Measurements from ENCODE around the gene SBF2. TPM values are rescaled to one million over a fixed set of nuclear protein-coding genes. Genes with fewer than 3 reads are reported as not detected.

SBF2 gene
- total and polyA plus RNA-seq, 5 donors from 2014 or later: 1.1 to 5.5 (median 2.1) TPM

- Mint-ChIP-seq H3K27me3 (peaks cover 14% of the 10 kb centered on the region), H3K4me3 (no peak overlapping the region), H3K9me3 (peaks cover 0 to 5% (median 0%) of the 10 kb centered on the region in 7 donors), H3K36me3 (peaks cover 18% of the 10 kb centered on the region), H3K27ac (no peak overlapping the region), H3K4me1 (peaks cover 19 to 41% (median 27%) of the 10 kb centered on the region in 4 donors)
- Histone ChIP-seq H3K36me3 (ENCODE audit: control insufficient read depth, insufficient read depth, low read length) (no peaks in the 10 kb centered on the region), H3K9me3 (ENCODE audit: control insufficient read depth in 2 of 2, low read length in 2 of 2) (no peaks in the 10 kb centered on the region), H3K27ac (ENCODE audit: insufficient read depth, low read length, poor library complexity, severe bottlenecking) (no peak overlapping the region), H3K4me1 (ENCODE audit: control insufficient read depth, insufficient read depth, low read length, poor library complexity, severe bottlenecking) (peaks cover 24% of the 10 kb centered on the region), H3K27me3 (ENCODE audit: control insufficient read depth, insufficient read depth, low read length) (no peaks in the 10 kb centered on the region), H3K4me3 (ENCODE audit: low read depth, low read length) (no peak overlapping the region)
- DNase-seq: no peak
- no peak for ATAC-seq (ENCODE audit: low read depth in 2 of 2)
Measured at GRCh38 chr11:9838229-9838628, 455.8 kb downstream of the SBF2 start.

- Histone ChIP-seq H3K36me3 (ENCODE audit: control insufficient read depth, insufficient read depth, low read length) (no peaks in the 10 kb centered on the region), H3K27ac (ENCODE audit: insufficient read depth, low read length, poor library complexity, severe bottlenecking) (no peak overlapping the region), H3K9me3 (ENCODE audit: control insufficient read depth in 2 of 2, low read length in 2 of 2) (no peaks in the 10 kb centered on the region), H3K4me3 (ENCODE audit: low read depth, low read length) (no peak overlapping the region), H3K27me3 (ENCODE audit: control insufficient read depth, insufficient read depth, low read length) (no peaks in the 10 kb centered on the region), H3K4me1 (ENCODE audit: control insufficient read depth, insufficient read depth, low read length, poor library complexity, severe bottlenecking) (peaks cover 5% of the 10 kb centered on the region)
- Mint-ChIP-seq H3K4me3 (no peak overlapping the region), H3K9me3 (peaks cover 0 to under 1% (median 0%) of the 10 kb centered on the region in 7 donors), H3K4me1 (peaks cover 5 to 7% (median 6%) of the 10 kb centered on the region in 4 donors), H3K36me3 (peaks cover 6% of the 10 kb centered on the region), H3K27ac (peak overlapping the region in 1 of 3 donors; percentile 18), H3K27me3 (peaks cover 16% of the 10 kb centered on the region)
- ATAC-seq (ENCODE audit: low read depth in 2 of 2) (no peak), DNase-seq (no peak)
Measured at GRCh38 chr11:9834291-9834690, 459.7 kb downstream of the SBF2 start.

- no peaks in the 10 kb centered on the region for H3K4me1 Mint-ChIP-seq
- no peaks in the 10 kb centered on the region for H3K36me3 Mint-ChIP-seq
- Histone ChIP-seq H3K4me1 (ENCODE audit: control insufficient read depth, insufficient read depth, low read length, poor library complexity, severe bottlenecking) (no peaks in the 10 kb centered on the region), H3K27ac (ENCODE audit: insufficient read depth, low read length, poor library complexity, severe bottlenecking) (no peak overlapping the region), H3K4me3 (ENCODE audit: low read depth, low read length) (no peak overlapping the region), H3K27me3 (ENCODE audit: control insufficient read depth, insufficient read depth, low read length) (peaks cover 2% of the 10 kb centered on the region), H3K9me3 (ENCODE audit: control insufficient read depth in 2 of 2, low read length in 2 of 2) (no peaks in the 10 kb centered on the region), H3K36me3 (ENCODE audit: control insufficient read depth, insufficient read depth, low read length) (no peaks in the 10 kb centered on the region)
- DNase-seq: no peak
- peak overlapping the region in 1 of 3 donors; percentile 26 for H3K27ac Mint-ChIP-seq
- no peak for ATAC-seq (ENCODE audit: low read depth in 2 of 2)
- no peak overlapping the region for H3K4me3 Mint-ChIP-seq
- peaks cover 11% of the 10 kb centered on the region for H3K27me3 Mint-ChIP-seq
- H3K9me3 Mint-ChIP-seq: peaks cover 0 to 2% (median 0%) of the 10 kb centered on the region in 7 donors
Measured at GRCh38 chr11:9831122-9831521, 462.9 kb downstream of the SBF2 start.

- Mint-ChIP-seq H3K27ac (no peak overlapping the region), H3K36me3 (no peaks in the 10 kb centered on the region), H3K27me3 (peaks cover 5% of the 10 kb centered on the region), H3K4me3 (no peak overlapping the region), H3K9me3 (peaks cover 0 to 2% (median 0%) of the 10 kb centered on the region in 7 donors), H3K4me1 (no peaks in the 10 kb centered on the region)
- Histone ChIP-seq H3K27ac (ENCODE audit: insufficient read depth, low read length, poor library complexity, severe bottlenecking) (no peak overlapping the region), H3K27me3 (ENCODE audit: control insufficient read depth, insufficient read depth, low read length) (peaks cover 2% of the 10 kb centered on the region), H3K4me3 (ENCODE audit: low read depth, low read length) (no peak overlapping the region), H3K9me3 (ENCODE audit: control insufficient read depth in 2 of 2, low read length in 2 of 2) (no peaks in the 10 kb centered on the region), H3K4me1 (ENCODE audit: control insufficient read depth, insufficient read depth, low read length, poor library complexity, severe bottlenecking) (no peaks in the 10 kb centered on the region), H3K36me3 (ENCODE audit: control insufficient read depth, insufficient read depth, low read length) (no peaks in the 10 kb centered on the region)
- DNase-seq (no peak), ATAC-seq (ENCODE audit: low read depth in 2 of 2) (no peak)
Measured at GRCh38 chr11:9827708-9828107, 466.3 kb downstream of the SBF2 start.

- H3K27ac Mint-ChIP-seq: peak overlapping the region in 1 of 3 donors; percentile 5
- no peak for DNase-seq
- H3K4me1 Mint-ChIP-seq: no peaks in the 10 kb centered on the region
- ATAC-seq (ENCODE audit: low read depth in 2 of 2): no peak
- H3K36me3 Mint-ChIP-seq: no peaks in the 10 kb centered on the region
- H3K9me3 ChIP-seq (ENCODE audit: control insufficient read depth in 2 of 2, low read length in 2 of 2): no peaks in the 10 kb centered on the region
- H3K27me3 ChIP-seq (ENCODE audit: control insufficient read depth, insufficient read depth, low read length): peaks cover 2% of the 10 kb centered on the region
- peaks cover 0 to 2% (median 0%) of the 10 kb centered on the region in 7 donors for H3K9me3 Mint-ChIP-seq
- no peaks in the 10 kb centered on the region for H3K4me1 ChIP-seq (ENCODE audit: control insufficient read depth, insufficient read depth, low read length, poor library complexity, severe bottlenecking)
- H3K4me3 ChIP-seq (ENCODE audit: low read depth, low read length): no peak overlapping the region
- no peaks in the 10 kb centered on the region for H3K36me3 ChIP-seq (ENCODE audit: control insufficient read depth, insufficient read depth, low read length)
- H3K27me3 Mint-ChIP-seq: peaks cover 5% of the 10 kb centered on the region
- no peak overlapping the region for H3K27ac ChIP-seq (ENCODE audit: insufficient read depth, low read length, poor library complexity, severe bottlenecking)
- no peak overlapping the region for H3K4me3 Mint-ChIP-seq
Measured at GRCh38 chr11:9826390-9826789, 467.6 kb downstream of the SBF2 start.

GRCh38 chr11:9825895-9826294 is 468.1 kb downstream of the SBF2 start:
- H3K36me3 ChIP-seq (ENCODE audit: control insufficient read depth, insufficient read depth, low read length): no peaks in the 10 kb centered on the region
- no peak overlapping the region for H3K4me3 ChIP-seq (ENCODE audit: low read depth, low read length)
- no peaks in the 10 kb centered on the region for H3K9me3 ChIP-seq (ENCODE audit: control insufficient read depth in 2 of 2, low read length in 2 of 2)
- H3K36me3 Mint-ChIP-seq: no peaks in the 10 kb centered on the region
- H3K4me1 Mint-ChIP-seq: no peaks in the 10 kb centered on the region
- H3K27ac Mint-ChIP-seq: no peak overlapping the region
- H3K27me3 Mint-ChIP-seq: peaks cover 5% of the 10 kb centered on the region
- peaks cover 2% of the 10 kb centered on the region for H3K27me3 ChIP-seq (ENCODE audit: control insufficient read depth, insufficient read depth, low read length)
- DNase-seq (no peak), ATAC-seq (ENCODE audit: low read depth in 2 of 2) (no peak)
- H3K27ac ChIP-seq (ENCODE audit: insufficient read depth, low read length, poor library complexity, severe bottlenecking): no peak overlapping the region
- no peak overlapping the region for H3K4me3 Mint-ChIP-seq
- peaks cover 0 to 2% (median 0%) of the 10 kb centered on the region in 7 donors for H3K9me3 Mint-ChIP-seq
- H3K4me1 ChIP-seq (ENCODE audit: control insufficient read depth, insufficient read depth, low read length, poor library complexity, severe bottlenecking): no peaks in the 10 kb centered on the region

- Histone ChIP-seq H3K27ac (ENCODE audit: insufficient read depth, low read length, poor library complexity, severe bottlenecking) (no peak overlapping the region), H3K4me3 (ENCODE audit: low read depth, low read length) (no peak overlapping the region), H3K9me3 (ENCODE audit: control insufficient read depth in 2 of 2, low read length in 2 of 2) (no peaks in the 10 kb centered on the region), H3K4me1 (ENCODE audit: control insufficient read depth, insufficient read depth, low read length, poor library complexity, severe bottlenecking) (no peaks in the 10 kb centered on the region), H3K36me3 (ENCODE audit: control insufficient read depth, insufficient read depth, low read length) (no peaks in the 10 kb centered on the region), H3K27me3 (ENCODE audit: control insufficient read depth, insufficient read depth, low read length) (peaks cover 2% of the 10 kb centered on the region)
- Mint-ChIP-seq H3K27ac (no peak overlapping the region), H3K4me3 (no peak overlapping the region), H3K27me3 (peaks cover 5% of the 10 kb centered on the region), H3K9me3 (peaks cover 0 to 2% (median 0%) of the 10 kb centered on the region in 7 donors), H3K4me1 (no peaks in the 10 kb centered on the region), H3K36me3 (no peaks in the 10 kb centered on the region)
- ATAC-seq (ENCODE audit: low read depth in 2 of 2) (no peak), DNase-seq (no peak)
Measured at GRCh38 chr11:9825315-9825714, 468.7 kb downstream of the SBF2 start.

- no peak overlapping the region for H3K27ac ChIP-seq (ENCODE audit: insufficient read depth, low read length, poor library complexity, severe bottlenecking)
- Mint-ChIP-seq H3K36me3 (no peaks in the 10 kb centered on the region), H3K4me1 (no peaks in the 10 kb centered on the region), H3K9me3 (peaks cover 0 to 2% (median 0%) of the 10 kb centered on the region in 7 donors), H3K27ac (no peak overlapping the region), H3K4me3 (no peak overlapping the region), H3K27me3 (no peaks in the 10 kb centered on the region)
- H3K9me3 ChIP-seq (ENCODE audit: control insufficient read depth in 2 of 2, low read length in 2 of 2): no peaks in the 10 kb centered on the region
- ATAC-seq (ENCODE audit: low read depth in 2 of 2) (no peak), DNase-seq (no peak)
- no peaks in the 10 kb centered on the region for H3K36me3 ChIP-seq (ENCODE audit: control insufficient read depth, insufficient read depth, low read length)
- H3K4me3 ChIP-seq (ENCODE audit: low read depth, low read length): no peak overlapping the region
- H3K27me3 ChIP-seq (ENCODE audit: control insufficient read depth, insufficient read depth, low read length): peaks cover 2% of the 10 kb centered on the region
- H3K4me1 ChIP-seq (ENCODE audit: control insufficient read depth, insufficient read depth, low read length, poor library complexity, severe bottlenecking): no peaks in the 10 kb centered on the region
Measured at GRCh38 chr11:9823887-9824385, 470.1 kb downstream of the SBF2 start.
